Stimulated activated CD8-positive, alpha-beta memory T cell treated with anti-CD3 and anti-CD28 coated beads, Interleukin-7, amount 100 ng/mL, for 48 hours (primary cell): ENCODE data around the gene ZDHHC6.
"Not testable (repeated sequence)": the region's sequence is repeated elsewhere in the genome, so short reads cannot be mapped to it uniquely, and the experiment has no call there.

Source experiments
- DNase-seq, 2 donors: peaks; one replicate each; pipeline ENCODE4 v3.0.0-alpha.2; 2020; ENCODE audit warnings: low read depth in 1 of 2; ENCODE audit errors: extremely low read depth in 1 of 2

Gene ZDHHC6

DNA sequence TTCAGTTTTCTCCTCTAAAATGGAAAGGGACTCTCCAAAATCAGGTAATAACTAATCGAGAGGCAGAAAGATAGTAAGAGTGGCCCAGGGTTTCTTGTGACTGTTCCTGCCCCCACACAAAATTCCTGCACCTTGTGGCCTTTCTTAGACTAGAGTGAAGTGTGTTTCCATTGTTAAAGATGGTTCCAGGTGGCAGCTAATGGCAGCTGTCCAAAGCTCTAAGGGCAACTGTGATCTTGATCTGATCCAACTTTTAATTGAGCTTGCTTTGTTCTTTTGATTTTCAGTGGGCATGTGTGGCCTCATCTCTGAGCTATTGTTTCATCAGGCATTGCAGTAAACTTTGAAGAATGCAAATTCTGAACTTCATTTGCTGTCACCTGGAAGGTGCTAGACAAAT, 53.4 kb downstream of the ZDHHC6 start:
- no peak for DNase-seq

DNA sequence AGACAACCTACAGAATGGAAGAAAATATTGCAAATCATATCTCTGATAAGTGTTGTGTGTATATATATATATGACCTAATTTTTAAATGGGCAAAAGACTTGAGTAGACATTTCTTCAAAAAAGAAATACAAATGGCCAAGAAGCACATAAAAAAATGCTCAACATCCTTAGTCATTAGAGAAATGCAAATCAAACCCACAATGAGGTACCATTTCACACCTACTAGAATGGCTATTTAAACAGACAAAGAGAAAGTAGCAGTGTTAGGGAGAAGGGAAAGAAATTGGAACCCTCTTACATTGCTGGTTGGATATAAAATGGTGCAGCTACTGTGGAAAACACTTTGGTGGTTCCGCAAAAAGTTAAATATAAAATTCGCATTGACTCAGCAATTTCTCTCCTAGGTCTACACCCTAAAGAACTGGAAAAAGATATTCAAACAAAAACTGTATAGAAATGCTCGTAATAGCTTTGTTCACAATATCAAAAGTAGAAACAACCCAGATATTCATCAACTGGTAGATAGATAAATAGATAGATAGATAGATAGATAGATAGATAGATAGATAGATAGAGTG, 56.5 kb downstream of the ZDHHC6 start:
- DNase-seq: no peak

DNA sequence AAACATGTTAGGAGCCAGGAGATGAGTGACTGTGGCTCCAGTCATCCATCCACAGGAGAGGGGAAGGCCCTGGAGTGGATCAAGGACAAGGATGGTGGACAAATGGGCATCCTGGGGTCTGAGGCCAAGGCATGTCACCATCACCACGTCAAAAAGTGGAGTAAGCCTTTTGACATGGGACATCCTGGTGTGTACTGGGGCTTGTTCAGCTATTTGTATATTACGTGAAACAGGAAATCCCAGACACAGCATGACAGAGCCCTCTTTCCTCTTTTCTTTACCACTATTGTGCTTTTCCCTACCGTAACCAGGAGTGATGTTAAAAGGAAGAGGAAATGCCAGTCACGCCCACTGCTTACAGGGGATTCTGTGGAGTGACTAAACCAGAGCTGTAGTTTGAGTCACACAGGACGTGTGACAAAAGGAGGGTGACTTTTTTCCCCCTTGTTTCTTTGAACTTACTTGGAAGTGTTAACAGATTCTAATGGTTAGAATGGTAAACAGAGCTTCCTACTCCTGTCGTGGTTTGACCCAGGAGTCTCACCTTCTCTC, 57.4 kb downstream of the ZDHHC6 start:
- DNase-seq: peak in 1 of 2 donors; percentile 55

DNA sequence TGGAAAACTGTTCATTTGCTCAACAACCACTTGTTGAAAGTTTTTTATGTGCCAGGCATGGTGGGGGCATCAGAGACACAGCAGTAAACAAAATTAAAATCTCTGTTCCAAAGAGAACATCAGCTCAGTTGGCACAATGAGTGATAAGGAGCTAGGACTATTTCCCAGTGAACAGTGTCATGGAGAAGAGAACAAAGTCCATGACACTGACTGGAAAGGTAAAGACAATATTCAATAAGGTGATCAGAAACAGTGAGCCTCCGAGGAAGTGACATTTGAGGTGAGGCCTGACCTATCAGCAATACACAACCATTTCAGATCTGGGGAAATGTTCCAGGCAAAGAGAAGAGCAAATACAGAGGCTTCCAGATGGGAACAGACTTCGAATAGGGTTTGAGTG, 58.2 kb downstream of the ZDHHC6 start:
- DNase-seq: no peak

DNA sequence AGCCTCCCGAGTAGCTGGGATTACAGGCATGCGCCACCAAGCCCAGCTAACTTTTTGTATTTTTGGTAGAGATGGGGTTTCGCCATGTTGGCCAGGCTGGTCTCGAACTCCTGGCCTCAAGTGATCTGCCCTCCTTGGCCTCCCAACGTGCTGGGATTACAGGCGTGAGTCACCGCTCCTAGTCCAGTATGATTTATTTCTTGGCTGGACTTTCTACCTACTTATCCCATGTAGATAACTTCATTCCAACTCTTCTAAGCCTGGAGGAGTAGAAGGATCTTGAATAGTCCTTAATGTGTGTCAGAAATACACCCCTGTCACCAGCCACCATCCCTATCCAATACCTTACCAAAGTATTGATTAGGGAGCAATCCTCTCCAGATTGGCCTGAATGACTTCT, 58.7 kb downstream of the ZDHHC6 start:
- not testable (repeated sequence) for DNase-seq

DNA sequence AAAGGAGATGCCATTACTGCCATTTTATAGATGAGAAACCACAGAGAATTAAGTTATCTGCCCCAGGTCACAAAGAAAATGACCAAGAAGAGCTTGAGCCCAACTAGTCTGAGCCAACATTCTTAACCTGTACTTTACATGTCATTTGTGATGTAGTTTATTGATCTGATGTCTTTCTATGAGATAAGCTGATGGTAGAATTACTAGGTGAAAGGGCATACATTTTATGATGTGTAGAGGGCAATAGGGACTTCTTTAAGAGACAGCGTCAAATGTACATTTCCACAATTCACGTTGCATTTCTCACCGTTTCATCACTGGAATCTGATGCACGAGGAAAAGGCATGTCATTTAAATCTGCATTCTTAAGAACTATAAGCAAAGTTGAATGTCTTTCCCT, 61.5 kb downstream of the ZDHHC6 start:
- DNase-seq: no peak

DNA sequence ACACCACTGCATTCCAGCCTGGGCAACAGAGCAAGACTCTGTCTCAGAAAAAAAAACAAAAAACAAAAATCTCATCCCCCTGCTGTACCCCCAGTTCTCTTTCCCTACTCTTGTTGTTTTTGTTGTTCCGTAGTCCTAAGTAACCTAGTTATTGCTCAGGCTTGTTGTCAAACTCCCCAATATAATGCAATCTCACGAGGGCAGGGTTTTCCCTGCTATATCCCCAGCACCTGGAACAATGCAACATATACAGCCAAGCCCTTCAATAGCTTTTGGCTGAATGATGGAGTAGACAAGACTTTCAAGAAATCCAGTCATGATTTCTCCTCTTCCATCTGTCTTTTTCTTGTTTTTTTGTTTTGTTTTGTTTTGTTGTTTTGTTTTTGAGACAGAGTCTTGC, 62.6 kb downstream of the ZDHHC6 start:
- no peak for DNase-seq

DNA sequence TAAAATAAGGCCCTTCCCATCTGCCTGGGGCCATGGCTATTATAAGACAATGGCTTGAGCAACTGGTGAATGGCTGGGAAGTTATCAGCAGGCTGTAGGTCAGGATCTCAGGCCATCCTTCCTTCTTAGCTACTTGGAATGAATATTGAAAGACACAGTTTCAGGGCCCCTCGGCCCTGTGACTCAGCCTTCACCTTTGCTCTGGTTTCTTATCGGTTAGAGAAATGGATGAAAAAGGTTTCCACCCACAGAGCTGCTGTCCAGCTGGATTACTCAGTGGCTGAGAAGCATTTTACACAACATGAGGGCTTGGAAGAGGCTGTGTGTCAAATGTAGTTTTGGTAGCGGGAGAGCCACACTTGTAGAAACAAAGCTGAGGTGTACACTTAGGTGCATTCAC, 63.4 kb downstream of the ZDHHC6 start:
- DNase-seq: no peak

DNA sequence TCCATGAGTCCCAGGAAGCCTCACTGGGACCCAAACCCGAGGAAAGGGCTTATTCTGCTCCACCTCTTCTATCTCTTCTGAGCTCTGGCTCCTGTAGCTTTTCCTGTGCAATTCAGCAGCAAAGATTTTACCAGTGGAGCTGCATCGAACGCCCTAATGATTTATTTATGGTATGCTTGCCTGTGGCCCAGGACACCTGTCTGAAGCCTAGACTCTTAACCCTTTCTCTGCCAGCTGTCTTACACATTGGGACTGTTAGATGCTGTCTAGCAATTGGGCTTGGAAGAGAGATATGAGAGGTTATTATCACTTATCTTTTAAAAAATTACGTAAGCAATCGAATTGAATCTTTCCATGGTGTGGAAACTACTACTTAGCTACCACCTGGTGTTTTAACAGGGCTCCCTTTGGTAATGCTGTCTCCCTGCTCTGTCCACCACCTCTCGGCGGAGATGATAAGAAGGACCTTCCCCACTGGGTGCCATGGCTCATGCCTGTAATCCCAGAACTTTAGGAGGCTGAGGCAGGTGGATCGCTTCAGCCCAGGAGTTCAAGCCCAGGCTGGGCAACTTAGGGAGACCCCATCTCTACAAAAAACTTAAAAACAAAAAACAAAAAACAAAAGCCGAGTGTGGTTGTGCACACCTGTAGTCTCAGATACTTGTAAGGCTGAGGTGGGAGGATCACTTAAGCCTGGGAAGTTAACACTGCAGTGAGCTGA, 64.0 kb downstream of the ZDHHC6 start:
- no peak for DNase-seq
